ENCODE data around the gene MAML2.

GRCh38 chr11:96119211-96119610, 223.8 kb downstream of the MAML2 start:
- TF ChIP-seq POLR2A (IDR thresholded peaks at IDR 0.05; ENCODE audit: low read depth) (no peak), POLR2AphosphoS5 (IDR thresholded peaks at IDR 0.05) (no peak), EP300 (IDR thresholded peaks at IDR 0.05) (no peak)
- TF ChIP-seq, protein P1, sequence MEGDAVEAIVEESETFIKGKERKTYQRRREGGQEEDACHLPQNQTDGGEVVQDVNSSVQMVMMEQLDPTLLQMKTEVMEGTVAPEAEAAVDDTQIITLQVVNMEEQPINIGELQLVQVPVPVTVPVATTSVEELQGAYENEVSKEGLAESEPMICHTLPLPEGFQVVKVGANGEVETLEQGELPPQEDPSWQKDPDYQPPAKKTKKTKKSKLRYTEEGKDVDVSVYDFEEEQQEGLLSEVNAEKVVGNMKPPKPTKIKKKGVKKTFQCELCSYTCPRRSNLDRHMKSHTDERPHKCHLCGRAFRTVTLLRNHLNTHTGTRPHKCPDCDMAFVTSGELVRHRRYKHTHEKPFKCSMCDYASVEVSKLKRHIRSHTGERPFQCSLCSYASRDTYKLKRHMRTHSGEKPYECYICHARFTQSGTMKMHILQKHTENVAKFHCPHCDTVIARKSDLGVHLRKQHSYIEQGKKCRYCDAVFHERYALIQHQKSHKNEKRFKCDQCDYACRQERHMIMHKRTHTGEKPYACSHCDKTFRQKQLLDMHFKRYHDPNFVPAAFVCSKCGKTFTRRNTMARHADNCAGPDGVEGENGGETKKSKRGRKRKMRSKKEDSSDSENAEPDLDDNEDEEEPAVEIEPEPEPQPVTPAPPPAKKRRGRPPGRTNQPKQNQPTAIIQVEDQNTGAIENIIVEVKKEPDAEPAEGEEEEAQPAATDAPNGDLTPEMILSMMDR (IDR thresholded peaks at IDR 0.05) = no peak

Data from esophagus muscularis mucosa (tissue), 4 donors.